ENCODE measurements around the gene CBX6. TPM values are rescaled to one million over a fixed set of nuclear protein-coding genes. Genes with fewer than 3 reads are reported as not detected.

Gene CBX6
- total RNA-seq, 1 donor from 2014 or later = 61.6 TPM

DNA sequence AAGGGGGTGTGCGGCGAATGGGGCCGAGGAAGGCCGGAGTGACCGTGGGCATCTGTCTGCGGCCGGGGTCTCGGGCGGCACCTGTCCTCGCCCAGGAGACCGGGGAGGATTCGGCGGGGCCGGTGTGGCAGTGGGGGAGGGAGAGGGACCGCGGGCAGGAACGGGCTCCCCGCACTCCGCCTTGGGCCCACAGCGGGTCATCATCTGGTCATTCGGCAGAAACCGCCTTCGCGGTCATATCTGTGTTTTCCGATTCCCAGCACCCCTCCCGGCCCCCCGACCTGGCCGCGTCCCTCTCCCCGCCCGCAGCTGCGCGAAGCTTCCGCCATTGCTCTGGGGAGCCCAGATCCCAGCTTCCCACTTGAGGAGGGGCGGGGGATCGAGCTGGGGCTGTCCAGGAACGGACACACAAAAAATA, 824 bp upstream of the CBX6 start:
- intact Hi-C loops (cut with DNase I) = loop anchor here (10.0 kb wide), 1 partner anchor 132 kb away; no protein-coding TSS in a partner anchor
- ATAC-seq = peak; percentile 60
- peaks cover 33% of the 10 kb centered on the region for H3K4me1 ChIP-seq

GRCh38 chr22:38871360-38872171, 450 bp downstream of the CBX6 start:
- Histone ChIP-seq H3K27ac (peak overlapping the region; percentile 73), H3K27me3 (no peaks in the 10 kb centered on the region), H3K4me1 (peaks cover 33% of the 10 kb centered on the region), H3K4me3 (peak overlapping the region; percentile 62), H3K36me3 (peaks cover 26% of the 10 kb centered on the region), H3K9me3 (no peaks in the 10 kb centered on the region)
- no peak for DNase-seq
- intact Hi-C loops (cut with DNase I) = loop anchor here (10.0 kb wide), 1 partner anchor 133 kb away; no protein-coding TSS in a partner anchor
- no peak for ATAC-seq
- TF ChIP-seq, protein P1, sequence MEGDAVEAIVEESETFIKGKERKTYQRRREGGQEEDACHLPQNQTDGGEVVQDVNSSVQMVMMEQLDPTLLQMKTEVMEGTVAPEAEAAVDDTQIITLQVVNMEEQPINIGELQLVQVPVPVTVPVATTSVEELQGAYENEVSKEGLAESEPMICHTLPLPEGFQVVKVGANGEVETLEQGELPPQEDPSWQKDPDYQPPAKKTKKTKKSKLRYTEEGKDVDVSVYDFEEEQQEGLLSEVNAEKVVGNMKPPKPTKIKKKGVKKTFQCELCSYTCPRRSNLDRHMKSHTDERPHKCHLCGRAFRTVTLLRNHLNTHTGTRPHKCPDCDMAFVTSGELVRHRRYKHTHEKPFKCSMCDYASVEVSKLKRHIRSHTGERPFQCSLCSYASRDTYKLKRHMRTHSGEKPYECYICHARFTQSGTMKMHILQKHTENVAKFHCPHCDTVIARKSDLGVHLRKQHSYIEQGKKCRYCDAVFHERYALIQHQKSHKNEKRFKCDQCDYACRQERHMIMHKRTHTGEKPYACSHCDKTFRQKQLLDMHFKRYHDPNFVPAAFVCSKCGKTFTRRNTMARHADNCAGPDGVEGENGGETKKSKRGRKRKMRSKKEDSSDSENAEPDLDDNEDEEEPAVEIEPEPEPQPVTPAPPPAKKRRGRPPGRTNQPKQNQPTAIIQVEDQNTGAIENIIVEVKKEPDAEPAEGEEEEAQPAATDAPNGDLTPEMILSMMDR (IDR thresholded peaks at IDR 0.05) = no peak

More for the DNA sequence above, 824 bp upstream of the CBX6 start:
- H3K27ac ChIP-seq = peak overlapping the region; percentile 96
- no peaks in the 10 kb centered on the region for H3K27me3 ChIP-seq
- no peaks in the 10 kb centered on the region for H3K9me3 ChIP-seq
- TF ChIP-seq, protein P1 (IDR thresholded peaks at IDR 0.05) = no peak
- H3K4me3 ChIP-seq = peak overlapping the region; percentile 62
- peak; percentile 85 for DNase-seq
- H3K36me3 ChIP-seq = peaks cover 13% of the 10 kb centered on the region

GRCh38 chr22:38870791-38871359, 1.1 kb downstream of the CBX6 start:
- DNase-seq (no peak), ATAC-seq (no peak)
- intact Hi-C loops (cut with DNase I) = loop anchor here (10.0 kb wide), 1 partner anchor 134 kb away; no protein-coding TSS in a partner anchor
- Histone ChIP-seq H3K27ac (peak overlapping the region; percentile 73), H3K27me3 (no peaks in the 10 kb centered on the region), H3K9me3 (no peaks in the 10 kb centered on the region), H3K4me3 (peak overlapping the region; percentile 62), H3K4me1 (peaks cover 33% of the 10 kb centered on the region), H3K36me3 (peaks cover 31% of the 10 kb centered on the region)
- TF ChIP-seq, protein P1 (IDR thresholded peaks at IDR 0.05) = no peak

DNA sequence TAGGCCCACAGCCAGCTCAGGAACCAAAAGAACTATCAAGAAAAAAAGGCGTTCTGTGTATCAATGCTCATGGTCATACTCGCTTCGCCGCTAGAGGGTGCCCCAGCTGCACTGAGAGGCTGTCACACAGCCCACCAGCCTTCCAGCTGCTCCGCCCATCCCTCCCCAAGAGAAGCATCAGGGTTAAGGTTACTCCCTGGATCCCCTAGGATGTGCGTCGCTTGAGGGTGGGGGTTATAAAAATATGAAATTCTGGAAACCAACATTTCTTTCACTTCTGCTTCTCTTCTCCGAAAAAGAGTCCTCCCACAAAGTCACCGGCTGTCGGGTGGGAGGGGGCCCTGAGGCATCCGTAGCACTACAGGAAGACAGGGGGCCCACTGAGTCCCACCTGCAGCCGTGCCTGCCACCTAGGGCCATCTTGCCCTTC, 1.7 kb downstream of the CBX6 start:
- Histone ChIP-seq H3K36me3 (peaks cover 35% of the 10 kb centered on the region), H3K27me3 (no peaks in the 10 kb centered on the region), H3K4me1 (peaks cover 34% of the 10 kb centered on the region), H3K27ac (peak overlapping the region; percentile 73), H3K9me3 (no peaks in the 10 kb centered on the region), H3K4me3 (peak overlapping the region; percentile 62)
- intact Hi-C loops (cut with DNase I) = loop anchor here (10.0 kb wide), 1 partner anchor 134 kb away; no protein-coding TSS in a partner anchor
- DNase-seq (peak; percentile 92), ATAC-seq (peak; percentile 66)
- TF ChIP-seq, protein P1 (IDR thresholded peaks at IDR 0.05) = peak; percentile 93

DNA sequence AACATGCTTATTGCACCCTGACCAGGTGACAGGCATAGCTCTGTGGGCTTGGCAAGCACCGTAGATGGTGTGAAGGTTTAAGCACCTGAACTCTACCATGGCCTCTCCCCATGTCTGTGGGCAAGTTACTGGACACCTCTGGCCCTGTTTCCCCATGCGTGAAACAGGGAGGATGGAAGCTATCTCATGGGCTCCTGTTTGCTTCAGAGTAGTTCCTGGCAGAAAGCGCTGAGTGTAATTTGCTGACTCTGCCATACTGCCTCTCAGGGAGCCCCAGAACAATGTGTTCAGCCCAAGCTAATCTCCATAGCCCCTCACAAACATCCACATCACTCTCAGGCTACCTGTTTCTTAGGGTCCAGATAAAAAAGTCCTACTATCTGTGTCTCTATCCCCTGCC, 2.4 kb downstream of the CBX6 start:
- Histone ChIP-seq H3K4me3 (no peak overlapping the region), H3K36me3 (peaks cover 37% of the 10 kb centered on the region), H3K27me3 (no peaks in the 10 kb centered on the region), H3K4me1 (peaks cover 41% of the 10 kb centered on the region), H3K9me3 (no peaks in the 10 kb centered on the region), H3K27ac (no peak overlapping the region)
- ATAC-seq = no peak
- no peak for DNase-seq
- TF ChIP-seq, protein P1 (IDR thresholded peaks at IDR 0.05) = no peak
- intact Hi-C loops (cut with DNase I) = loop anchor here (10.0 kb wide), 1 partner anchor 135 kb away; no protein-coding TSS in a partner anchor

Measured in upper lobe of right lung (tissue), 1 donor.